Right lung (tissue), 5 donors: Measurements from ENCODE around the gene XPO5. TPM values are rescaled to one million over a fixed set of nuclear protein-coding genes. Genes with fewer than 3 reads are reported as not detected.
A peak's percentile ranks its signal among the peaks of the same experiment; 100 is the strongest.
"Not testable (repeated sequence)": the region's sequence is repeated elsewhere in the genome, so short reads cannot be mapped to it uniquely, and the experiment has no call there.

Experiments used
- DNase-seq, 2 donors: peaks; one replicate each; pipeline ENCODE4 v3.0.0-alpha.2; 2013
- polyA plus RNA-seq, 5 donors: library from polyadenylated mRNA; unstranded; fragments of 120-200 nt; gene quantifications; one replicate each; pipeline versions ENCODE4 v1.2.1 to v1.2.3, GENCODE V29; 2013; ENCODE audit warnings: inconsistent platforms in 1 of 5, low replicate concordance in 1 of 5; ENCODE audit not compliant: insufficient read length in 5 of 5, insufficient read depth in 1 of 5

The XPO5 gene
- polyA plus RNA-seq, 5 donors = 35.9 to 43.0 (median 40.6) TPM

DNA sequence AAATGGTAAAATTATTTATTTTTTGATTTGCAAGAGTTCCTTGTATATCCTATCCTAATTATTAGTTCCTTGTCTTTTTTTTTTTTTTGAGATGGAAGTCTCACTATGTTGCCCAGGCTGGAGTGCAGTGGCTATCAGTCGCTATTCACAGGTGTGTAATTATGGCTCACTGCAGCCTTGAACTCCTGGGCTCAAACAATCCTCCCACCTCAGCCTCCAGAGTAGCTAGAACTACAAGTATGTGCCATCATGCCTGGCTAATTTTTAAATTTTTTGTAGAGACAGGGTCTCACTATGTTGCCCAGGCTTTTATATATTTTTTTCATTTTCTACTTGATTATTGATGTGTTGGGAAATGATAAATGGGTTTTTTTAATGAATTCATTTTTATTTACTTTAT is 13.7 kb upstream of the XPO5 start:
- DNase-seq = not testable (repeated sequence)

DNA sequence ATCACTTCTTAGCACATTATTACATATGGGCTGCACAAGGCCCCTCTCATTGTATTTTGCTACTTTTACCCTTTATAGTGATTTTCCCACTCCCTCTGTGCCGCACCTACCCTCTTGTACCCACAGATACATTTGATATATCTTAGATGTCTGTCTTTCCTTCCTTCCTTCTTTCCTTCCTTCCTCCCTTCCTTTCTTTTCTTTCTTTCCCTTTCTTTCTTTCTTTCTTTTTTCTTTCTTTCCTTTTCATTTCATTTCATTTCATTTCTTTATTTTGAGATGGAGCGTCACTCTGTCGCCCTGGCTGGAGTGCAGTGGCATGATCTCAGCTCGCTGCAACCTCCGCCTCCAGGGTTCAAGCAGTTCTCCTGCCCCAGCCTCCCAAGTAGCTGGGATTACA is 12.4 kb upstream of the XPO5 start:
- DNase-seq = no peak

DNA sequence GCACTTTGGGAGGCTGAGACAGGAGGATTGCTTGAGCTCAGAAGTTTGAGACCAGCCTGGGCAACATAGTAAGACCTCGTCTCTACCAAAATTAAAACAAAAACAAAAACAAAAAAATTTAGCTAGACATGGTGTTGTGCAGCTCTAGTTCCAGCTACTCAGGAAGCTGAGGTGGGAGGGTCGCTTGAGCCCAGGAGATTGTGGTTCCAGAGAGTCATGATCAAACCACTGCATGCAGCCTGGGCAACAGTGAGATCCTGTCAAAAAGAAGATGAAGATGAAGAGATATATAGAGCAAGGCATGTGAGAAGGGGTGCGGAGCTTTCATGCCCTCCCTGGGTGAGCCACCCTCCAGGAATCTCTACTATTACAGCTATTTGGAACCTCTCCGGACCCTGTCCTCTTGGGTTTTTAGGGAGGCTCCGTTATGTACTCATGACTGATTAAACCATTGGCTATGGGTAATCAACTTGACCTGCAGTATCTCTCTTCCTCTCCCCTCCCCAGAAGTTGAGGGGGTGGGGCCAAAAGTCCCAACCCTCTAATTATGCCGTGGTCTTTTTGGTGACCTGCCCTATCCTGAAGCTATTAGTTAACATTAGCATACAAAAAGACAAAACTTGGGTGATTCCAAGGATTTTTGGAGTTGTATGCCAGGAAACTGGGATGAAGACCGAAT is 9.2 kb upstream of the XPO5 start:
- DNase-seq = no peak

DNA sequence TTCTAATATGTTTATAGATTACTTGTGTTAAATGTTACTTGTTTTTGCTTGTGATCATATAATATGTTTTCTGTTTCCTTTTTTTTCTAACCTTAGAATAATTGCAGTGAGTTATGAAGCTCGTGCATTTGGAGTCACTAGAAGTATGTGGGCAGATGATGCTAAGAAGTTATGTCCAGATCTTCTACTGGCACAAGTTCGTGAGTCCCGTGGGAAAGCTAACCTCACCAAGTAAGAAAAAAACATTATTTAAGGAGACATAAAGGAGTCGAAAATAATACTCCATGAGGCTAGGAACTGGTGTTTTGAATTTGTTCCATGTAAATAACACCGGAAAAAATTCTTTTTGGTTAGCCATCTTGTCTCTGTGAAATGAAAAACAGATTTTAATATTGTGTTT is 7.1 kb upstream of the XPO5 start:
- DNase-seq = no peak

DNA sequence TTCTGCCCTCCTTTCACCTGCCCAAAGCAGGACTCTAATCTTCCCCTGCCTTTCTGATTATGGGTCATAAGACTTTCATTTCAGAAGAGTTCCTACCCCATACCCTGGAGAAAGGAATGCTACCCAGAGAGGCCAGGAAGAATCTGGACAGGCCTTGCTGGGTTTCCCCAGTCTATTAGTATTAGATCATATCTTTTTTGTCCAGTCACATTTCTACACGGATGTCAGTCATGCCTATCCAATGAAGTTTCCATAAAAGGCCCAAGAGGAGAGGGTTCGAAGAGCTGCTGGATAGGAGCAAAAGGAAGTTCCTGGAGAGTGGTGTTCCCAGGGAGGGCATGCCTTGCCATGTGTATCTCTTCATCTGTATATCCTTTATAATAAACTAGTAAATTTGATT is 3.3 kb upstream of the XPO5 start:
- DNase-seq = no peak

DNA sequence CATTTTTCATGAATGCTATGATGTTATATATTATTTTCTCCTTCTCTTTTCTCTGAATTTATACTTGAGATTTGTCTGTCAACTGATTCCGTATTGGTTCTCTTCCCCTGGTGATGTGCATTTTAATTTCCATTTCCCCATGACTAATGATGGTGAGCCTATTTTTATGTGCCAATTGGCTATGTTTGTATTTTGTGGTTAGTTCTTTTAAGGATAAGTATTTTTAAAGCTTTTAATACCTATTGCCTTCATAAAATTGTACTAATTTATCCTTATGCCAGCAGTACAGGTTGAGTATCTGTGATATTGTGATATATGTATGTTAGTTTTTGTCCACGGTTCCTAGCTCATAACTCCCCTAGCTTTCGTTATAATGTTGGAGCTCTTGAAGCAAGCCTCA is 2.9 kb upstream of the XPO5 start:
- DNase-seq = no peak

DNA sequence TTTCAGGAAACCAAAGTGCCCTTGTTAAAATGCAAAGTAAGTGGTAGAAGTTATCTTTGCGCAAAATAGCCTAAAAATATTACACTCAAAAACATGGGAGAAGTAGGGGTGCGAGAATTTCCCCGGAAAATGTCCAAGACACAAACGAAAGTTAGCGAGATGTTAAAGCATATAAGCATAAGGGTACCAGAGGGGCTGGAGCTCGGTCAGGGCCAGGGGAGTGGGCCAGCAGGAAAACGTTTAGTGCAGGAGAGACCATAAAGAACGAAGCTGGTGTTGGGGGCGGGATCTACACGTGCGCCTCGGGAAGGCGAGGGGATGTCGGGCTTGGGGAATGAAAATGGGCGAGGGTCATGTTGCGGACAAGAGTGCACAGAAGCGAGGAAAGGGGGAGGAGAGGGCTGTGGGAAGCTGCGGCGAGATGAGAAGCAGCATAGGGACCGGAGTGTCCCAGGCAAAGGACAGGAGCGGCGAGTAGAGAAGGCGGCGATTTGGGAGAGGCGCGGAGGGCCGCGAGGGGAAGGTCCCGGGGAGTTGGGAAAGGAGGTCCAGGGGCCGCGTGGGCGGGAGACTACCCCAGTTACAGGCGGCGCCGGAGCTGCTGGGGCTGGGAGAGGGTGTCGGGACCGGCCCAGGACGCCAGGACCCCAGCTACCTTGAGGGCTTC is 600 bp downstream of the XPO5 start:
- peak in 1 of 2 donors; percentile 28 for DNase-seq

DNA sequence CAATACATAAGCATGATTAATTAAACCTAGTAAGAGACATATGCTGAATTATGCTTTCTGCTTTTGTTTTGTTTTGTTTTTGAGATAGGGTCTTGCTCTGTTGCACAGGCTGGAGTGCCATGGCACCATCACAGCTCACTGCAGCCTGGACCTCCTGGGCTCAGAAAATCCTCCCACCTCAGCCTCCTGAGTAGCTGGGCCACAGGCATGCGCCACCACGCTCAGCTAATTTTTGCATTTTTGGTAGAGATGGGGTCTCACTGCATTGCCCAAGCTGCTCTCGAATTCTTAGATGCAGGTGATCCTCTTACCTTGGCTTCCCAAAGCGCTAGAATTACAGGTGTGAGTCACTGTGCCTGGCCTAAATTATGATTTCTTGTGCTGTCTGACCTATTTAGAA is 3.8 kb downstream of the XPO5 start:
- no peak for DNase-seq

DNA sequence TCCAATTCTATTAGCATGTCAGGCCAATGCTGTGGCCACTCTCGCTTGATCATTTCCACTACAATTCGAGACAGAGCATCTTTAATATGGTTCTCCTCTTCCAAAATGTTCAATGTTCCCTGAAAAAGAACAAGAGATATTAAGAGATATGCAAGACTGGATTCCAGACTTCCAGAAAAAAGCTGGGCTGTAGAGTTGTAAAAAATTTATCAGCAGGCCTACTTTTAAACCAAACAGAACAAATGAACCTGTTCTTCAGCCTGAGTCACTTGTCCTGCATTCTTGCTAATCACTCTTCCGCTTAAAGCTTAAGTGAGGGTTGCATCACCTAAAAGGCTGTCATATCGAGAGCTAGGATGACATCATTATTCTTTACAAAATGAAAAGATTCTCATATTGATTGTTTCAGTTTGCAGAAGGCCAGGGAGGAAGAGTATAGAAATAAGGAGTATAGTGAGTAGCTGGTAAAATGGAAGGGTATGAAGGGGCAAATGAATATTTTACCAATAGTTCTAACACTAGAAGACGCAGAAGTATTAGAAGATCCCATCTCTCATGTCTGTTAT is 4.9 kb downstream of the XPO5 start:
- DNase-seq = no peak

DNA sequence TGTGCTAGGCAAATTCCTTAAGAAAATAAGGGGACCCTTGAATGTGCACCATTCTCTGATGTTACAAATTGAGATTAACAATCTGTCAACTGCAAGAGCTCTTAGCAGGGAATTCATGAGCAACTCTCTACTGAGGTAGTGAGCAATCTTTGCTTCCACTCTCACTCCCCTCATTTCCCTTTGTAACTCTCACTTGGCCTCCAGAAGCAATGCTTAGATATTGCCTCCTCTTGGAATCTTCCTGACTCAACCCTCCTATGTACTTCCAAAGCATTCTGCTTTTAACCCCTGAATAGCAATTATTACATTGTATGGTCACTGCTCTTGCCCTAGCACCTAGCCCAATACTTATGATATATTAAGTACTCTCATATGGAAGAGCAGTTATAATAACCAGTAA is 16.5 kb downstream of the XPO5 start:
- DNase-seq = no peak

DNA sequence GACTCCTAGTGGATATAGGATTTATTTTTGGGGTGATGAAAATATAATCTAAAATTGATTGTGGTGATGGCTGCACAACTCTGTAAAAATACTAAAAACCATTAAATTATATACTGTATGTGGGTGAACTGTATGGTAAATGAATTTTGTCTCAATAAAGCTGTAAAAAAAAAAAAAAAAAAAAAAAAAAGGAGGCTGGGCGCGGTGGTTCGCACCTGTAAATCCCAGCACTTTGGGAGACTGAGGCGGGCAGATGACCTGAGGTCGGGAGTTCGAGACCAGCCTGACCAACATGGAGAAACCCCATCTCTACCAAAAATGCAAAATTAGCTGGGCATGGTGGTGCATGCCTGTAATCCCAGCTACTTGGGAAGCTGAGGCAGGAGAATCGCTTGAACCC is 18.2 kb downstream of the XPO5 start:
- not testable (repeated sequence) for DNase-seq

DNA sequence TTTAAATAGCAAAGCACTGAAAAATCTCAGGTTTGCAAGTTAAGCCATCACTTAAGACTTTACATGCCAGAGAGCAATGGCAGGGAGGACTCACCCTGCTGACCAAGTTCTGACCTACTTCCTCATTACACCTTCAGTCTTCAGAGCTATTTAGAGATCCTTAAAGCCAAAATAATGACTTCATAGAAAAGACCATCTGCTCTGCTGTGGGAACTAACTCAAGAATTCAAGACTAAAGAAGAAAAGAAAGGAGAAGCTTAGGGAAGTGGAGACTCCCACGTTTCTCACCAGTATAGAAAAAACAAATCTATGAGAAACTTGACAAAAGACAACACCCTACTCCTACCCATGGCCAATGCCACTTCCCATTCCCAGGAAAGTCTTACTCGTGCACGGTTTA is 28.6 kb downstream of the XPO5 start:
- no peak for DNase-seq

DNA sequence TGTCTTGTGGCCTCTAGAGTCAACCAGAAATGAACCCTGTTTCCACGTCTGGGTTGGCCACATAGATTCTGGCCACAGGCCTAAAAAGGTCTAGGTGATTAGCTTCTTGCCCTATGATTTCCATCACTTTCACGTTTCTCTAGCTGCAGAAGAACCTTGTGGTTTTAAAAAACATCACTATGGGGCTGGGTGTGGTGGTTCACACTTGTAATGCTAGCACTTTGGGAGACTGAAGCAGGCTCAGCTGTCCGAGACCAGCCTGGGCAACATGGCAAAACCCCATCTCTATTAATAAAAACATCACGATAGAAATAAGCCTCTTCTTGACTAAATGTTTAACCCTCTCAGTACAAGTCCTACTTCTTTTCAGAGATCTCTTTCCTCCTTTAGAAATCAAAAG is 31.4 kb downstream of the XPO5 start:
- DNase-seq = no peak

DNA sequence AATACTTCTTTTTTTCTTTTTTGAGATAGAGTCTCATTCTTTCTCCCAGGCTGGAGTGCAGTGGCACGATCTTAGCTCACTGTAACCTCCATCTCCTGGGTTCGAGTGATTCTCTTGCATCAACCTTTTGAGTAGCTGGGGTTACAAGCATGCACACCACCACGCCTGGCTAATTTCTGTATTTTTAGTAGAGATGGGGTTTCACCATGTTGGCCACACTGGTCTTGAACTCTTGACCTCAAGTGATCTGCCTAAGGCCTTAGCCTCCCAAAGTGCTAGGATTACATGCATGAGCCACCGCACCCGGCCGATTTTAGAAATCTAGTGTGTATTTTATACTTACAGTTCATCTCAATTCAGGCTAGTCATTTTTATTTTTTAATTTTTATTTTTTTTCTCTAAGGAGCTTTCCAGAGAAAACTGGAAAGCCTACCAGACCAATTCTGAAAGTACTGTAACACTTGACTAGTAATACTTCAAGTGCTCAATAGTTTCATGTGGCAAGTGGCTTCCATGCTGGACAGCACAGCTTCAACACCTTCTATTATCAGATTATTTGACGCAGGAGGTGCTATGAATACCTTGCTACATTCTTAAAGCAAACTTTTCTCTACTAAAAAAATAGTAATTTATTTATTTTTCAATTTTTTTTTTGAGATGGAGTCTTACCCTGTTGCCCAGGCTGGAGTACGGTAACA is 33.9 kb downstream of the XPO5 start:
- no peak for DNase-seq

DNA sequence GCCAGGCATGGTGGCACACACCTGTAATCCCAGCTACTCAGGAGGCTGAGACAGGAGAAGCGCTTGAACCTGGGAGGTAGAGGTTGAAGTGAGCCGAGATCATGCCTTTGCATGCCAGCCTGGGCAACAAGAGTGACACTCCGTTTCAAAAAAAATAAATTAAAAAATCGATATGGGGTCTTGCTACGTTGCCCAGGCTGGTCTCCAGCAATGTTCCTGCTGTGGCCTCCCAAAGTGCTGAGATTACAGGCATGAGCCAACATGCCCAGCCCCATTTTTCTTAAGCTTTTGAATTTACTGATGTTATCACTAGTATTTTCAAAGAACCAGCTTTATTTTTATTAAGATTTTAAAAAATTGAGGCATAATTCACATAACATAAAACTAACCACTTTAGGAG is 35.3 kb downstream of the XPO5 start:
- no peak for DNase-seq

DNA sequence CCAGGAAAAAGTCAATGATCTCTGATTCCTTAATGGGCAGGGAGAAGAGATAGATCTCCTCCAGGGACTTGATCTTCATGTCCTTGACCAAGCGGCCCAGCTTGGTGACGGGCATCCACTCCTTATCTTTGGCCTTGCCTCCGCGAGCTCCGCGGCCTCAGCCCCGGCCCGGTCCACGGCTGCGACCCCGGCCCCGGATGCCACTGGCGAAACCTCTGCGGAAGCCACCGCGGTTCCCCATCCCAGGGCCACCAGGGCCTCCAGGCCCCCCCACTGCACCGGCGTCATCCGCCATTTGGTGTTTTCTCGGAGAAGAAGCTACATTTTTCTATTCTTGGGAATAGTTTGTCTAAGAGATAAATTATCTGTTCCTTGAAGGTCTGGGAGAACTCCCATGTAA is 36.4 kb downstream of the XPO5 start:
- not testable (repeated sequence) for DNase-seq

DNA sequence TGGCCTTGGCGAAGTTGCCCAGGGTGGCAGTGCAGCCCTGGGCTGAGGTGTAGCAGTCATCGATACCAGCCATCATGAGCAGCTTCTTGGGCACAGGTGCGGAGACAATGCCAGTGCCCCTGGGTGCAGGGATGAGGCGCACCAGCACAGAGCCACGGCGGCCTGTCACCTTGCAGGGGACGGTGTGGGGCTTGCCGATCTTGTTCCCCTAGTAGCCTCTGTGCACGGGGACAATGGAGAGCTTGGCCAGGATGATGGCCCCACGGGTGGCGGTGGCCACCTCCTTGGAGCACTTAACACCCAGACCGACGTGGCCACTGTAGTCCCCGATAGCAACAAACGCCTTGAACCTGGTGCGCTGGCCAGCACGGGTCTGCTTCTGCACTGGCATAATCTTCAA is 36.9 kb downstream of the XPO5 start:
- DNase-seq = not testable (repeated sequence)

DNA sequence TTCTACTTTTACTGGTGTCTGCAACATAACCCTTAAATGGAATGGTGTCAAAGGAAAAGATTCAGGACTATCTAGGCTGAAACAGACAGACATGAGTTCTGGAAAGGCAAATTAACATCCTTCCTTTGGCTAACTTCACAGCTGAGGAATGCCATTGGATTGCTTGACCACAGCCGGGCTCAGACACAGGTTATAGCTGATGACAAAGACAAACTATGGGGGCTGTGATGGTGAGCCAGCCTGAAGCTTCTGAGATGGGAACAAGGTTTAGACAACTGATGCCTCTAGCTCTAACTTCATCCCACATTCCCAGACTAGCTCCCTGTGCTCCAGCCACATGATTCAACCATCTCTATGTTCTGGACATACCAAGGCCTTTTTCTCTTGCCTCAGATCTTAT is 43.6 kb downstream of the XPO5 start:
- DNase-seq = no peak

DNA sequence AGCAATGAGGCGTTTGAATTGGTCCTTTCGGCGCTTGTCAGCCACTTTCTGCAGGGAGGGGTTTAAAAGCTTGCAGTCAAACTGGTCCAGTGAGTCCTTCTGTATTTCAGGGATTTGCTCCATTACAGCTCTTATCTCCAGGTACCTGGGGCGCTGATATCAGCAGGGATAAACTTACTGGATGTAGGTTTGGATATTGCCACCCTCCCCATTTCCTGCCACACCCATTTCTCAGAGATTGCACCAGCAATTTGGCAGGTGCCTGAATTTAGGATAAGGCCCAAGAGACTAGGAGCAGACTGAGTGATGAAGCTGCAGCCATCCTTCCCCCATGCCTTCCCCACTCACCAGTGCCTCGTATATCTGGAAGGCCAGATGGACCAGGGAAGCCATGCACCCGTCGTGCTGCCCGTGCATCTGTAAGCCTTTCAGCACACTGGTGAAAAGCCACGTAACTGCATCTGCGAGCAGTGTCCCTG is 51.3 kb downstream of the XPO5 start:
- no peak for DNase-seq

DNA sequence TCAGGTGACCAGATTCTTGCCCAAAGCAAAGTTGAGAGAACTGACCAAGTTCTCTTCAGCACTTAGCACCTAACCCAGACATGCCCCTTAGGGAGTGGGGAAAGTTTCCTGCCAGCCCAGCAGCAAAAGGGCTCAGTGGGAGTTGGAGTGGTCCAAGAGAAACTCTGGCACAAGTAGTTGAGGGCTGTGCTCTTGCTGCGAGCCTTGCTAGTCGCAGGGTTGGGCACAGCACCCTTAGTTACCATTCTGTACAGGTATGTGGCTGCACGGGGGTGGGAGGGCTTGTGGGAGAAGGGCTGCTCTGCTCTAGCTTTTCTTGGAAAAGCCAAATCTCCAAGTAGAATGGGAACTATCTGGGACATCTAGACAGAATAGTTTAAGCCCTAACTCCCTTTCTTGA is 52.6 kb downstream of the XPO5 start:
- no peak for DNase-seq

DNA sequence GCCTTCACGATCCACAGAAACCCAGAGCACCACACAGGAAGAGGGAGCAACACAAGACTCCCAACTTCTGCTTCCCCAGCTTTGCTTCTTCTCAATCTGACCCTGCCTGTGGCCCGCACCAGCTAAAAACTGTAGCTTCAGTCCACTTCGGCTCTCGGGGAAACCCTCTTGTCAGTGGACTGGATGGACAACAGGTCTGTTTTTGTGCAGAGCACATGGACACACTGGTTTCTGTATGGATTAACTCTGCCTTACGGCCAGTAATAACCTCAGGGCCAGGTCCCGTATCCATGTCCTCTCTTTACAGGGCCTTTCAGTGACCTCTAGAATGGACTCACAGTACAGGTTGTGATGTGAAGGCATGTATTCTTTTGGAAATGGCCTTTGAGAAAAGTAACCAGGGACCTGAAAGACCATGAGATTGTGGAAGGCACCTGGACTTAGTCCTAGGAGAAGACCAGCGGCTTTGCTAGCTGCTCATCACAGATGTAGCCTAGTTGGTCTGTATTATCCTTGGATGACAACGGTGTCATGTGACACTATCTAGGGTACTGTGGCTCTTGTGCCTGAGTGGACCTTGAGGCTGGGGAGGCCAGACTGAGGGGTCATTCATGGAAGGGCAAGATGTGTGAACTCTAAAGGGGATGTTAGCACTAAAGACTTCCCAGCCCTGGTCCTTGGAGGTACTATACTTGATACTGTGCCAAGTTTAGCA is 53.1 kb downstream of the XPO5 start:
- DNase-seq = no peak

DNA sequence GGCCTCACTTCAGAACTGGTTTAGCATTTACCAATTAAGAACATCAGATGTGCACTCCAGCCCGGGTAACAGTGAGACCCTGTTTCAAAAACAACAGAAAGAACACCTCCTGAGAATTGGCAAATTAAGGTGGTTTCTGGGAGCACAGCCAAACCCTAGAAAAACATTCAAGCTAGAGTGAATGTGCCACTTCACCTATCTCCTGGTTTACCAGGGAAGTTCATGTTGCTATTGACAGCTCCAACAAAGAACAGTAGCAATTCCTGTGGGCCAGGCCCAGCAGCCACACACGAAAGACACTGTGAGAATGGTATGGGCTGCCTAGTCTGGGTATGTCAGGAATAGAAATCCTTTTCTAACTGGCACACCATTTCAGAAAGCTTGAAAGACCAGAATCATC is 54.0 kb downstream of the XPO5 start:
- DNase-seq = no peak
